IMR-90 (cell line): ENCODE measurements around the gene TPSB2.

Experiments
- FOS ChIP-seq: fragments of 150-350 bp; IDR thresholded peaks from 2 replicates; pipeline ENCODE4 v1.6.1; 2016; ENCODE audit warnings: low read depth, low read length
- POLR2A ChIP-seq: IDR thresholded peaks from 2 replicates; pipeline ENCODE4 v1.6.1; 2012; ENCODE audit warnings: mild to moderate bottlenecking, low read depth, low read length
- RAD21 ChIP-seq: IDR thresholded peaks from 2 replicates; pipeline ENCODE4 v1.6.1; 2012; ENCODE audit warnings: low read length, improper control_type of control experiment
- RCOR1 ChIP-seq: IDR thresholded peaks from 2 replicates; pipeline ENCODE4 v1.6.1; 2012; ENCODE audit warnings: mild to moderate bottlenecking, low read length, improper control_type of control experiment; ENCODE audit not compliant: insufficient replicate concordance
- TF ChIP-seq, protein P1 (sequence below): conservative IDR thresholded peaks from 2 replicates; pipeline ENCODE4 v1.5.1; 2012; ENCODE audit warnings: mild to moderate bottlenecking, low read depth, low read length, improper control_type of control experiment

DNA sequence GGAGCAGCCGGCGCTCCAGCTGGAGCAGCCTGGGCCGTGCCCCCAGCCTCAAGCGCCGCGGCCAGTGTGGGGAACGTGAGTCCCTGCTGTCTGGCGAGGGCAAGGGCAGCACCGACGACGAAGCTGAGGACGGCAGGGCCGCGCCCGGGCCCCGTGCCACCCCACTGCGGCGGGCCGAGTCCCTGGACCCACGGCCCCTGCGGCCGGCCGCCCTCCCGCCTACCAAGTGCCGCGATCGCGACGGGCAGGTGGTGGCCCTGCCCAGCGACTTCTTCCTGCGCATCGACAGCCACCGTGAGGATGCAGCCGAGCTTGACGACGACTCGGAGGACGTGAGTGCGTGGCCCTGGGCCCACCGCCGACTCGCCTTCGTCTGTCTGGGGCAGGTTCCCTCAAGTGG is 20.9 kb downstream of the TPSB2 start:
- TF ChIP-seq, protein P1, sequence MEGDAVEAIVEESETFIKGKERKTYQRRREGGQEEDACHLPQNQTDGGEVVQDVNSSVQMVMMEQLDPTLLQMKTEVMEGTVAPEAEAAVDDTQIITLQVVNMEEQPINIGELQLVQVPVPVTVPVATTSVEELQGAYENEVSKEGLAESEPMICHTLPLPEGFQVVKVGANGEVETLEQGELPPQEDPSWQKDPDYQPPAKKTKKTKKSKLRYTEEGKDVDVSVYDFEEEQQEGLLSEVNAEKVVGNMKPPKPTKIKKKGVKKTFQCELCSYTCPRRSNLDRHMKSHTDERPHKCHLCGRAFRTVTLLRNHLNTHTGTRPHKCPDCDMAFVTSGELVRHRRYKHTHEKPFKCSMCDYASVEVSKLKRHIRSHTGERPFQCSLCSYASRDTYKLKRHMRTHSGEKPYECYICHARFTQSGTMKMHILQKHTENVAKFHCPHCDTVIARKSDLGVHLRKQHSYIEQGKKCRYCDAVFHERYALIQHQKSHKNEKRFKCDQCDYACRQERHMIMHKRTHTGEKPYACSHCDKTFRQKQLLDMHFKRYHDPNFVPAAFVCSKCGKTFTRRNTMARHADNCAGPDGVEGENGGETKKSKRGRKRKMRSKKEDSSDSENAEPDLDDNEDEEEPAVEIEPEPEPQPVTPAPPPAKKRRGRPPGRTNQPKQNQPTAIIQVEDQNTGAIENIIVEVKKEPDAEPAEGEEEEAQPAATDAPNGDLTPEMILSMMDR: no peak
- no peak for TF ChIP-seq POLR2A
- TF ChIP-seq FOS: no peak
- no peak for TF ChIP-seq RCOR1
- no peak for TF ChIP-seq RAD21
